Measurements from ENCODE around the gene GNAO1. TPM values are rescaled to one million over a fixed set of nuclear protein-coding genes. Genes with fewer than 3 reads are reported as not detected.

The GNAO1 gene
- total and polyA plus RNA-seq, 2 of the 13 experiments (the other 11 are each of a cell fraction or from before 2014, with no cell fraction given): not detected

DNA sequence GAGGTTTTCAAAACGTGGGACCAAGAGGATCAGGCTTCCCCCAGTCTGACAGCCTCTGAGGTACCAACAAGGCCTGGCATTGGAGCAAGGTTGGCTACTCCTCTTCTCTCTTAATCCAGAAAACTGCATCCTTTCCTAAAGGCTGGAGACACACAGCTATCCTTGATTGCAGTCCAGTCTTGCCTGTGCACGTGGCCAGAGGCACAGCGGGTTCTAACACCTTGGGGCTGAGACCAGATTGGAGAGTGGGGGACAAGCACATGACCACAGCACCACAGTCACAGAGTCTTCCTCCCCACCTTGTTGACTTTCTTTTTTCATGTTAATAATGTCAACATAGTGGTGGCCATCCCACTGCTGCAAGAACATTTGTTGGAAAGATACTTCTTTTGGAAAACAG, 46.9 kb downstream of the GNAO1 start:
- no peak for DNase-seq (ENCODE audit: low spot score)
- H3K9ac ChIP-seq (ENCODE audit: insufficient read depth, low read depth, low read length): no peak overlapping the region
- POLR2A ChIA-PET: no interaction called here
- H3K27ac ChIP-seq (ENCODE audit: extremely low read length, insufficient read depth, low read length): no peak overlapping the region
- intact Hi-C loops (cut with micrococcal nuclease; ENCODE audit: unreplicated experiment) (no loop called here), in situ Hi-C loops (cut with HindIII; ENCODE audit: extremely low pct_ligation_motif_present, low pct_unique_long_range_greater_than_20kb) (no loop called here)
- H3K4me1 ChIP-seq (ENCODE audit: insufficient read depth, low read length): peaks cover 17% of the 10 kb centered on the region
- no TSS peak for BruUV-seq (replicated peaks)
- no peaks in the 10 kb centered on the region for H3K9me3 ChIP-seq (ENCODE audit: low read length)
- H3K79me2 ChIP-seq (ENCODE audit: insufficient read depth, low read length): no peaks in the 10 kb centered on the region
- TF ChIP-seq ZFP36 (IDR thresholded peaks at IDR 0.05; ENCODE audit: borderline replicate concordance, low read depth, low read length, partially characterized antibody) (no peak), MIER2 (CRISPR knock-in tag; IDR thresholded peaks at IDR 0.05) (no peak), IKZF5 (CRISPR knock-in tag; IDR thresholded peaks at IDR 0.05) (no peak), ZNF441 (CRISPR knock-in tag; IDR thresholded peaks at IDR 0.05; ENCODE audit: borderline replicate concordance) (no peak), ADNP (CRISPR knock-in tag; IDR thresholded peaks at IDR 0.05) (no peak), MTA3 (CRISPR knock-in tag; IDR thresholded peaks at IDR 0.05) (no peak), MAFF (IDR thresholded peaks at IDR 0.05; ENCODE audit: low read depth, low read length) (no peak), TRIM24 (CRISPR knock-in tag; IDR thresholded peaks at IDR 0.05) (no peak), POLR2AphosphoS5 (IDR thresholded peaks at IDR 0.05; ENCODE audit: low read depth, low read length) (no peak)
- TF ChIP-seq, protein P1, sequence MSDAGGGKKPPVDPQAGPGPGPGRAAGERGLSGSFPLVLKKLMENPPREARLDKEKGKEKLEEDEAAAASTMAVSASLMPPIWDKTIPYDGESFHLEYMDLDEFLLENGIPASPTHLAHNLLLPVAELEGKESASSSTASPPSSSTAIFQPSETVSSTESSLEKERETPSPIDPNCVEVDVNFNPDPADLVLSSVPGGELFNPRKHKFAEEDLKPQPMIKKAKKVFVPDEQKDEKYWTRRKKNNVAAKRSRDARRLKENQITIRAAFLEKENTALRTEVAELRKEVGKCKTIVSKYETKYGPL (CRISPR knock-in tag; IDR thresholded peaks at IDR 0.05): no peak
- no peak overlapping the region for H2AFZ ChIP-seq (ENCODE audit: low read length)
- WGBS (ENCODE audit: low lambda C conversion rate): 0% methylated on average over 3 of the region's 3 CpGs
- no peaks in the 10 kb centered on the region for H3K36me3 ChIP-seq (replicated peaks in 1 of 2; ENCODE audit: control insufficient read depth in 1 of 2, insufficient read depth in 2 of 2, low read length in 2 of 2)
- CTCF ChIA-PET (ENCODE audit: low intra/inter-chr PET ratio, low total read pairs): no interaction called here
- no peak for ATAC-seq
- no peaks in the 10 kb centered on the region for H4K20me1 ChIP-seq (ENCODE audit: insufficient read depth, low read length)
- H3K27me3 ChIP-seq (ENCODE audit: control insufficient read depth in 1 of 2, insufficient read depth in 2 of 2, low read length in 2 of 2): peaks cover 0 to 5% of the 10 kb centered on the region in 2 experiments; a peak in 3 of 5 replicates
- FAIRE-seq: no peak
- no peak overlapping the region for H3K4me2 ChIP-seq (ENCODE audit: low read depth, low read length)
- no peak overlapping the region for H3K4me3 ChIP-seq (replicated peaks in 1 of 3; ENCODE audit: insufficient read depth in 1 of 3, low read depth in 2 of 3, low read length in 3 of 3)

All from HepG2 (cell line).